ENCODE measurements around the gene MIGA1.
"Not testable (repeated sequence)": the region's sequence is repeated elsewhere in the genome, so short reads cannot be mapped to it uniquely, and the experiment has no call there.

MIGA1 gene

DNA sequence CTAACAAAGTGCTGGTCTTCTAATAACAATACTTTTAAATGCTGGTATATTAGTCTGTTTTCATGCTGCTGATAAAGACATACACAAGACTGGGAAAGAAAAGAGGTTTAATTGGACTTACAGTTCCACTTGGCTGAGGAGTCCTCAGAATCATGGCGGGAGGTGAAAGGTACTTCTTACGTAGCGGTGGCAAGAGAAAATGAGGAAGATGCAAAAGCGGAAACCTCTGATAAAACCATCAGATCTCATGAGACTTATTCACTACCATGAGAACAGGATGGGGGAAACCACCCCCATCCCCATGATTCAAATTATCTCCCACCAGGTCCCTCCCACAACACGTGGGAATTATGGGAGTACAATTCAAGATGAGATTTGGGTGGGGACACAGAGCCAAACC, 139.5 kb downstream of the MIGA1 start:
- not testable (repeated sequence) for DNase-seq (ENCODE audit: low spot score)

DNA sequence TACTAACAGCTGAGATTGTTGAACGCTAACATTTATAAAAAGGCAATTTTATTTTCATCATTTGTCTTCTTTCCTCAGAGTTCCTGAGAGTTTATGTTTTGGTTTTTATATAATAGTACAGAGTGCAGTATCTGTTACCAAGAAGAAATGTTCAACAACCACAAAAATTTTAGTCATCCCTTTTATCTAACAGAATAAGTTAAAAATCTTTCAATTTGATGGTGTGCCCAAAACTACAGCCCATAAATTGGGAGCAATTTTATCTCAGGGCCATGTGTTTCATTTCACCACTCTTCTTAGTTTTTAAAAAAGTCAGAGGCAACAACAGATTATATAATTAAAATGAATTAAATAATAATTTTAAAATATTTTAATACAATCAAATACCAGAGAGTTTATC, 146.1 kb downstream of the MIGA1 start:
- peak; percentile 47 for DNase-seq (ENCODE audit: low spot score)

- no peak for DNase-seq (ENCODE audit: low spot score)
Measured at GRCh38 chr1:77925956-77926355, 146.5 kb downstream of the MIGA1 start.

GRCh38 chr1:77926561-77927357, 147.3 kb downstream of the MIGA1 start:
- no peak for DNase-seq (ENCODE audit: low spot score)

GRCh38 chr1:77927414-77927813, 148.0 kb downstream of the MIGA1 start:
- no peak for DNase-seq (ENCODE audit: low spot score)

All from AG20443 (cell line).